HL-60 (cell line): ENCODE data around the gene PPIL1.

Experiments used
- DNase-seq, 2 experiments: peaks; one replicate each; pipeline ENCODE4 v3.0.0-alpha.2; 2010 to 2020; ENCODE audit warnings: low read depth in 1 of 2, low spot score in 1 of 2
- H3K27ac ChIP-seq: fragments of 250-450 bp; sonication (Bioruptor Pico); replicated peaks from 2 replicates; pipeline ENCODE4 v1.5.1; 2020; ENCODE audit warnings: mild to moderate bottlenecking, moderate library complexity
- H3K27me3 ChIP-seq: fragments of 250-450 bp; sonication (Bioruptor Pico); 2 replicates; pipeline ENCODE4 v1.5.1; 2021; ENCODE audit warnings: mild to moderate bottlenecking, moderate library complexity; ENCODE audit not compliant: insufficient read depth, poor library complexity, severe bottlenecking
- H3K4me3 ChIP-seq: replicated peaks from 2 replicates; pipeline ENCODE4 v1.5.1; 2011; ENCODE audit warnings: mild to moderate bottlenecking, control low read depth, low read length; ENCODE audit not compliant: insufficient read depth
- CTCF ChIP-seq: IDR thresholded peaks from one replicate; pipeline ENCODE4 v1.5.1; 2011; ENCODE audit warnings: low read length, control low read depth, inconsistent platforms; ENCODE audit not compliant: insufficient read depth
- GABPA ChIP-seq: IDR thresholded peaks from 2 replicates; pipeline ENCODE4 v1.6.1; 2012; ENCODE audit warnings: low read depth
- POLR2AphosphoS5 ChIP-seq: IDR thresholded peaks from 2 replicates; pipeline ENCODE4 v1.6.1; 2012; ENCODE audit warnings: low read depth
- REST ChIP-seq: IDR thresholded peaks from 2 replicates; pipeline ENCODE4 v1.6.1; 2012; ENCODE audit warnings: low read depth; ENCODE audit not compliant: insufficient replicate concordance
- SPI1 ChIP-seq: IDR thresholded peaks from 2 replicates; pipeline ENCODE4 v1.6.1; 2012; ENCODE audit warnings: low read depth, mild to moderate bottlenecking, borderline replicate concordance

PPIL1 gene

GRCh38 chr6:36817176-36817817, 57.3 kb downstream of the PPIL1 start:
- H3K4me3 ChIP-seq, result no peak overlapping the region
- H3K27me3 ChIP-seq, result no peaks in the 10 kb centered on the region
- TF ChIP-seq GABPA, result no peak
- TF ChIP-seq POLR2AphosphoS5, result no peak
- TF ChIP-seq CTCF, result no peak
- no peak for TF ChIP-seq SPI1
- TF ChIP-seq REST, result no peak
- DNase-seq, result no peak
- no peak overlapping the region for H3K27ac ChIP-seq

GRCh38 chr6:36815962-36816735, 58.5 kb downstream of the PPIL1 start:
- H3K27me3 ChIP-seq, result no peaks in the 10 kb centered on the region
- no peak overlapping the region for H3K4me3 ChIP-seq
- no peak for DNase-seq
- H3K27ac ChIP-seq, result no peak overlapping the region
- TF ChIP-seq CTCF (no peak), REST (no peak), POLR2AphosphoS5 (no peak), GABPA (no peak), SPI1 (no peak)

GRCh38 chr6:36814249-36814648, 60.4 kb downstream of the PPIL1 start:
- no peak overlapping the region for H3K4me3 ChIP-seq
- H3K27ac ChIP-seq, result no peak overlapping the region
- H3K27me3 ChIP-seq, result no peaks in the 10 kb centered on the region
- no peak for DNase-seq
- TF ChIP-seq POLR2AphosphoS5 (no peak), REST (no peak), SPI1 (no peak), GABPA (no peak), CTCF (no peak)
